Neural cell (in vitro differentiated cells): ENCODE measurements around the gene BSX. TPM values are rescaled to one million over a fixed set of nuclear protein-coding genes. Genes with fewer than 3 reads are reported as not detected.

Experiments used
- H2AFZ ChIP-seq: fragments of 200-600, 300-800 bp; sonication (generic), shearing (Covaris generic); 2 replicates; pipeline ENCODE4 v1.6.0; 2014; ENCODE audit warnings: low read depth, mild to moderate bottlenecking, antibody characterized with exemption, low read length, moderate library complexity
- H3F3A ChIP-seq: fragments of 200-600 bp; shearing (Covaris generic); 2 replicates; pipeline ENCODE4 v1.6.1; 2016; ENCODE audit warnings: mild to moderate bottlenecking, moderate library complexity, mixed read lengths, antibody characterized with exemption, low read length; ENCODE audit not compliant: insufficient read depth, poor library complexity, severe bottlenecking
- H3K27ac ChIP-seq: fragments of 200-600, 300-800 bp; sonication (generic), shearing (Covaris generic); 2 replicates; pipeline ENCODE4 v1.5.1; 2014; ENCODE audit warnings: mild to moderate bottlenecking, low read length, moderate library complexity
- H3K27me3 ChIP-seq: fragments of 300-800, 200-600 bp; sonication (generic), shearing (Covaris generic); 2 replicates; pipeline ENCODE4 v1.6.0; 2014; ENCODE audit warnings: mild to moderate bottlenecking, low read depth, low read length, moderate library complexity; ENCODE audit not compliant: insufficient read depth
- H3K36me3 ChIP-seq: fragments of 300-800, 200-600 bp; sonication (generic), shearing (Covaris generic); 2 replicates; pipeline ENCODE4 v1.5.1; 2014; ENCODE audit warnings: mild to moderate bottlenecking, antibody characterized with exemption, low read length, moderate library complexity; ENCODE audit not compliant: insufficient read depth
- H3K4me2 ChIP-seq: fragments of 300-800, 200-600 bp; sonication (generic), shearing (Covaris generic); 2 replicates; pipeline ENCODE4 v1.6.0; 2014; ENCODE audit warnings: mild to moderate bottlenecking, low read length
- H3K4me3 ChIP-seq: fragments of 300-800, 200-600 bp; sonication (generic), shearing (Covaris generic); 2 replicates; pipeline ENCODE4 v1.5.1; 2014; ENCODE audit warnings: mild to moderate bottlenecking, low read length, moderate library complexity
- H3K79me2 ChIP-seq: fragments of 200-600 bp; shearing (Covaris generic); replicated peaks from 2 replicates; pipeline ENCODE4 v1.6.0; 2014; ENCODE audit warnings: mild to moderate bottlenecking, low read length, moderate library complexity; ENCODE audit not compliant: insufficient read depth
- H3K9ac ChIP-seq: fragments of 300-800, 200-600 bp; sonication (generic), shearing (Covaris generic); 2 replicates; pipeline ENCODE4 v1.6.1; 2016; ENCODE audit warnings: mild to moderate bottlenecking, low read length, mixed read lengths
- H3K9me2 ChIP-seq: fragments of 200-600 bp; shearing (Covaris generic); 2 replicates; pipeline ENCODE4 v1.6.1; 2016; ENCODE audit warnings: mild to moderate bottlenecking, low read length, mixed read lengths; ENCODE audit not compliant: insufficient read depth
- H3K9me3 ChIP-seq: fragments of 200-600, 300-800 bp; sonication (generic), shearing (Covaris generic); 2 replicates; pipeline ENCODE4 v1.6.1; 2016; ENCODE audit warnings: mild to moderate bottlenecking, mixed run types, low read length, moderate library complexity, mixed read lengths
- H4K20me1 ChIP-seq: fragments of 200-600 bp; shearing (Covaris generic); 2 replicates; pipeline ENCODE4 v1.6.1; 2016; ENCODE audit warnings: mild to moderate bottlenecking, mixed run types; ENCODE audit not compliant: insufficient read depth
- RAD21 ChIP-seq: fragments of 450-650 bp; conservative IDR thresholded peaks from 2 replicates; pipeline ENCODE4 v1.6.1; 2014; ENCODE audit warnings: antibody characterized with exemption, mild to moderate bottlenecking, moderate library complexity
- SMC3 ChIP-seq: fragments of 450-650 bp; conservative IDR thresholded peaks from 2 replicates; pipeline ENCODE4 v1.6.1; 2014; ENCODE audit warnings: antibody characterized with exemption, mild to moderate bottlenecking, moderate library complexity; ENCODE audit not compliant: poor library complexity
- polyA plus RNA-seq: library from polyadenylated mRNA; depleted of rRNA; stranded (reverse); fragments of >200 nt; gene quantifications from 2 replicates; pipeline ENCODE4 v1.2.3, GENCODE V29; 2014
- TF ChIP-seq, protein P1 (sequence below): IDR thresholded peaks from 2 replicates; pipeline ENCODE4 v1.6.1; 2012; ENCODE audit warnings: borderline replicate concordance

BSX gene
- polyA plus RNA-seq, 1 donor from 2014 or later: not detected

DNA sequence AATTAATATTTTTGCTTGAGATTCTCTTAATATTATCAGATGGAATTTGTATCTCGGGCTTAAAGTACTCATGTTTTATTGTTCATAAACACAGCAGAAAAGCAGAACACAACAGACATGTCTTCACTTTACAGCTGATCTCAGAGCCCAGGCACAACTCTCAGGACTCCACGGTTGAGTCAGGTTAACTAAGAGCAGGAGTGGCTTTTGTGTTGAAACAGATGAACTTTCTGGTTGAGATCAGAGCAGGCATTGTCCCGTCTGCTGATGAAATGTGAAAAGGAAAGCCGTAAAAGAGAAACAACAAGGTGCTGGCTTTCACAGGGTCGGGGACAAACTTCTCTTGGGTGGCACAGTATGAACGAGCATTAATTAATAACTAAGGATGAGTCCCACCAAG lies 50.1 kb downstream of the BSX start:
- Histone ChIP-seq H3K9me2 (no peaks in the 10 kb centered on the region), H3K27me3 (no peaks in the 10 kb centered on the region), H3K4me3 (no peak overlapping the region), H3K79me2 (no peaks in the 10 kb centered on the region), H3K9me3 (no peaks in the 10 kb centered on the region), H3K36me3 (no peaks in the 10 kb centered on the region), H2AFZ (no peak overlapping the region), H3F3A (no peaks in the 10 kb centered on the region), H3K4me2 (no peak overlapping the region), H4K20me1 (no peaks in the 10 kb centered on the region), H3K9ac (no peak overlapping the region), H3K27ac (no peak overlapping the region)
- no peak for TF ChIP-seq SMC3
- no peak for TF ChIP-seq RAD21
- TF ChIP-seq, protein P1, sequence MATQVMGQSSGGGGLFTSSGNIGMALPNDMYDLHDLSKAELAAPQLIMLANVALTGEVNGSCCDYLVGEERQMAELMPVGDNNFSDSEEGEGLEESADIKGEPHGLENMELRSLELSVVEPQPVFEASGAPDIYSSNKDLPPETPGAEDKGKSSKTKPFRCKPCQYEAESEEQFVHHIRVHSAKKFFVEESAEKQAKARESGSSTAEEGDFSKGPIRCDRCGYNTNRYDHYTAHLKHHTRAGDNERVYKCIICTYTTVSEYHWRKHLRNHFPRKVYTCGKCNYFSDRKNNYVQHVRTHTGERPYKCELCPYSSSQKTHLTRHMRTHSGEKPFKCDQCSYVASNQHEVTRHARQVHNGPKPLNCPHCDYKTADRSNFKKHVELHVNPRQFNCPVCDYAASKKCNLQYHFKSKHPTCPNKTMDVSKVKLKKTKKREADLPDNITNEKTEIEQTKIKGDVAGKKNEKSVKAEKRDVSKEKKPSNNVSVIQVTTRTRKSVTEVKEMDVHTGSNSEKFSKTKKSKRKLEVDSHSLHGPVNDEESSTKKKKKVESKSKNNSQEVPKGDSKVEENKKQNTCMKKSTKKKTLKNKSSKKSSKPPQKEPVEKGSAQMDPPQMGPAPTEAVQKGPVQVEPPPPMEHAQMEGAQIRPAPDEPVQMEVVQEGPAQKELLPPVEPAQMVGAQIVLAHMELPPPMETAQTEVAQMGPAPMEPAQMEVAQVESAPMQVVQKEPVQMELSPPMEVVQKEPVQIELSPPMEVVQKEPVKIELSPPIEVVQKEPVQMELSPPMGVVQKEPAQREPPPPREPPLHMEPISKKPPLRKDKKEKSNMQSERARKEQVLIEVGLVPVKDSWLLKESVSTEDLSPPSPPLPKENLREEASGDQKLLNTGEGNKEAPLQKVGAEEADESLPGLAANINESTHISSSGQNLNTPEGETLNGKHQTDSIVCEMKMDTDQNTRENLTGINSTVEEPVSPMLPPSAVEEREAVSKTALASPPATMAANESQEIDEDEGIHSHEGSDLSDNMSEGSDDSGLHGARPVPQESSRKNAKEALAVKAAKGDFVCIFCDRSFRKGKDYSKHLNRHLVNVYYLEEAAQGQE: no peak

Other genes starting within 250 kb of the BSX start
- not detected in 2 replicates for gene CRTAM, start 143.3 kb downstream of the BSX start, polyA plus RNA-seq
- gene JHY, start 99.1 kb downstream of the BSX start, polyA plus RNA-seq: 0.37 and 1.0 TPM in 2 replicates
- gene HSPA8, start 80.3 kb upstream of the BSX start, polyA plus RNA-seq: 2,242 and 2,441 TPM in 2 replicates
- 0.14 TPM in 1 of 2 replicates, not detected in the other for gene CLMP, start 213.4 kb upstream of the BSX start, polyA plus RNA-seq